Fibroblast of gingiva (primary cell): ENCODE data around the gene CCDC142.
A peak's percentile ranks its signal among the peaks of the same experiment; 100 is the strongest.

ENCODE experiments used
- DNase-seq: peaks from one replicate; pipeline ENCODE4 v3.0.0-alpha.2; 2011; ENCODE audit warnings: low read depth

CCDC142 gene

DNA sequence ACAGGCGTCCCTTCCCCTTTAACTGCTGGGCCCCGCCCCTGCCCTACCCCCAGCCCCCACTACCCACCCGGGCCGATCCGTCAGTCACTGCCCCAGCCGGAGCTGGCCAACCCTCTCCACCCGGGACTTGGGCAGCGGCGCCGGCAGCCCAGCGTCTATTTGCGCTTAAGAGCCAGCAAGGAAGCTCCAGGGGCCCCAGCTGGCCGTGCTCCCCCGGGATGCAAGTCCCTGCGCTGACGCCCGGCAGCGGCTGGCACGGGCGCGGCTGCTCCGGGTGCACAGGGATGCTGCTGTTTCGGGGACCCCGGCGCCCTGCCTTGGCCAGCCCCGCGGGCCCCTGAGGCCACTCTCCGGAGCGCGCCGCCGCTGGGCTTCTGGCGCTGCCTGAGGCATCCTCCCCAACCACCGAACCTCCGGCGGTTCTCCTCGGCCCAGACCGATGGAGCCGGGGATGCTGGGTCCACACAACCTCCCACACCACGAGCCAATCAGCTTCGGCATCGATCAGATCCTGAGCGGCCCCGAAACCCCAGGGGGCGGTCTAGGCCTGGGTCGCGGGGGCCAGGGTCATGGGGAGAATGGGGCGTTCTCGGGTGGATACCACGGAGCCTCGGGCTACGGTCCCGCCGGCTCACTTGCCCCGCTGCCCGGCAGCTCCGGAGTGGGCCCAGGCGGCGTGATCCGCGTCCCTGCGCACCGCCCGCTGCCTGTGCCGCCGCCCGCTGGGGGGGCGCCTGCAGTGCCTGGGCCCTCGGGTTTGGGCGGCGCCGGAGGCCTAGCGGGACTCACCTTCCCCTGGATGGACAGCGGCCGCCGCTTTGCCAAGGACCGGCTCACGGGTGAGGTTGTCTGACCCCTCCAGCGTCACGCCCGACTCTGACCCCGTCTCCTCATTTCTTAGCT, 31.8 kb upstream of the CCDC142 start, which contains the start of gene TLX2:
TSS of gene TLX2 (plus strand) at position 83 of the 903 bp plus-strand sequence. CDS start at position 440, 357 bp downstream.
- DNase-seq: no peak

DNA sequence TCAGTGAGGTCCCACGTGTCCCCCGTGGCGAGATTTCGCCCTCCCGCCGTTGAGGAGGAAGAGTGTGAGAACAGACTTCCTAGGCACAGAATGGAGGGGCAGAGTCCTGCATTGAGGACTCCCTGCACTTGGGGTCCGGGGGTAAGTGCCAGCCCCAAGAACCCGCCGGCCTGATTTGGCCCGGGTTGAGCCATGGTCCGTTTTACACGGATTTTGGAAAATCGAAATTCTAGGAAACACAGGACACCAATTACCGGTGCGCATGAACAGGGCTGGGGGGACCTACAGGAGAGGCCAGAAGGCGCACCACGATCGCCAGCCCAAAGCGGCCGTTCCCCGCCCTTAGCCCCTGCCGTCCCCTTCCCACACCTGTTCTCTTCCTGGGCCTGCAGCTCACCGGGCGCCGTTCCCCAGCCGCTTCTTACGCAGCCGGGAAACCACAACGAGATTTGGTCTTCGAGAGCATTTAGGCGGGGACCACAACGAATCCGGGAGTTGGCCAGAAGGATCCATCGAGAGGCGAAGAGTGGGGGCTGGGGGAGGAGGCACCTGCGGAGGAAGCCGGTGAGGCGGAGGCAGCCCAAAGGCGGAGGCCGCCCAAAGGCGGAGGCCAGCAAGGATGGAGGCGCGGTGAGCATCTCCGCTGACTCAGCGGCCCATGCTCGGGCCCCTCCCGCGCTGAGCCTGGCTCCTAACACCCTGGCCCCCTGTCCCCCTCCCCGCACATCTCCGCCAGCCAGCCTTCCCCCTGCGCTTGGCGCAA, 31.0 kb upstream of the CCDC142 start:
- no peak for DNase-seq

DNA sequence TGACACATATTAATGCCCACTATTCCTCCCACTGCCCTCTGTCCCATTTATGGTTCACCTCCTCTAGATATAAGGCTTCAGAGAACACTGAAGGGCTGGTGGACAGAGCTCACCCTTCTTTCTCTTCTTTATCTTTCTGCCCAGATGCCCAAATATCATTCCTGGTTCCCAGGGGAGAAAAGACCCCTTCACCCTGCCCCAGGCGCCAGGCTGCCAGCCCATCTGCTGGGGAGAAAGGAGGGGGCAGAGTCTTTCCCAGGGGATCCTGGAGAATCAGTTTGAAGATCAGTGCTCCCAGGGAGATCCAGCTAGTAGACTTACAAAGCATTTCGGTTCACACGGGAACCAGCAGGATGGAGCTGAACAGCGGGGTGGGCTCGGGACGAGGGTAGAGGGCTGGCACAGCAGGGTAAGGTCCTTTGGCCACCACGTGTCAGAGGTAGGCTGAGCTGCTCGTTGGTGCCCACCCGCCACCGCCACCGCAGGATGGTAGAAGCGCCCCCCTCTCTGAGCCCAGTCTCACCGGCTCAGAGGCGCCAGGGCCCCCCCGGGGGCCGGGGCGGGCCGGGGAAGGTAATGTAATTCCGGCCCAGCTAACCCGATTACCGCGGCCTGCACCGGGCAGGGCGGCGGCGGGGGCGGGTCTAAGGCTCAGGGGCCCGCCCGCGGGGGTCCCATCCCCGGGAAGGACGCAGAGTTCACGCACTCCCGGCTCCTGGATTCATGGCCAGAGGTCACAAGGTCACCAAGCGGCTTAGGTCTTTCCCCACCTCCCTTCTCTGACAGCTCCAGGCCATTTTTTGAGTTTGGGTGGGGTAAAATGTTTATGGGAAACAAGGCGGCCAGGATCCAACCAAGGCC, 30.2 kb upstream of the CCDC142 start:
- no peak for DNase-seq

DNA sequence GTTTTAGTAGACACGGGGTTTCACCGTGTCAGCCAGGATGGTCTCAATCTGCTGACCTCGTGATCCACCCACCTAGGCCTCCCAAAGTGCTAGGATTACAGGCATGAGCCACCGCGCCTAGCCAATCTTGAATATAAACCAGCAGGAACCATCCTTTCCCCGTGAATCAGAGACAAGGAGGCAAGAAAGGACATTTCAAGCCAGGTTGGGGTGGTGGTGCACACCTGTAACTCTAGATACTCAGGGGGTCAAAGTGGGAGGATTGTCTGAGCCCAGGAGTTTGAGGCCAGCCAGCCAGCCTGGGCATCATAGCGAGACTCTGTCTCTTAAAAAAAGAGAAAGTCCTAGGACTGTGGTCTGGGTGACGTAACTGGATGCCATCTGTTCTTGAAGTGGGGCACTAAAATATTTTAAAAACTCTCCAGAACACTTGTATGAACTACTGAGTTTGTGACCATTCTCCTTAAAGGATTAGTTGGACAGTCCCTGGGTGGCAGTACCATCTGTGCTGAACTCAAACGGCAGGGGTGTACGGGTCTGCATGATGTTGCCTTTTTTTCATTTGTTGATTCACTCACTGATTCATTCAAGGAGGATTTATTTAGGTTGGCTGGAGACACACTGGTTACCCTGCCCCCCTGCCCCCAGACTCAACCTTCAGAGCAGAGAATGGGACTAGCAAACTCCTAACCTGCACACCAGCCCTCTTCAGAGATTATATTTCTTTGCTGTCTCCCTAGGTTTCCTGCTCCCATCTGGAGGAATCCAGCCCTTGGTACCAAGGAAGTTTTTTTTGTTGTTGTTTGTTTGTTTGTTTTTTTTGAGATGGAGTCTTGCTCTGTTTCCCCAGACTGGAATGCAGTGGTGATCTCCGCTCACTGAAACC, 28.5 kb upstream of the CCDC142 start:
- DNase-seq: no peak

DNA sequence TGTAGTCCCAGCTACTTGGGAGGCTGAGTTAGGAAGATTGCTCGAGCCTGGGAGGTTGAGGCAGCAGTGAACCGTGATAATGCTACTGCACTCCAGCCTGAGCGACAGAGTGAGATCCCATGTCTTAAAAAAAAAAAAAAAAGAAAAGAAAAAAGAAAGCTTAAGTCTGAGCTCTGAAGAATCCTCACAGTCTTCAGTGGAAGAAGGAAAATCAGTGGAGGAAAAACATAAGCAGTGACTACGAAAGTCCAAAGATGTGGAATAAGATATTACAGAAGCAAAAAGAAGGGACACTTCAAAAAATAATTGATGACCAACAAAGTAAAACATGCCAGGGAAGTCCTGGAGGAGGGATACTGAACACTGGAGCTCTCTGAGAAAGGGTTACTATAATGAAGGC, 27.5 kb upstream of the CCDC142 start:
- no peak for DNase-seq

DNA sequence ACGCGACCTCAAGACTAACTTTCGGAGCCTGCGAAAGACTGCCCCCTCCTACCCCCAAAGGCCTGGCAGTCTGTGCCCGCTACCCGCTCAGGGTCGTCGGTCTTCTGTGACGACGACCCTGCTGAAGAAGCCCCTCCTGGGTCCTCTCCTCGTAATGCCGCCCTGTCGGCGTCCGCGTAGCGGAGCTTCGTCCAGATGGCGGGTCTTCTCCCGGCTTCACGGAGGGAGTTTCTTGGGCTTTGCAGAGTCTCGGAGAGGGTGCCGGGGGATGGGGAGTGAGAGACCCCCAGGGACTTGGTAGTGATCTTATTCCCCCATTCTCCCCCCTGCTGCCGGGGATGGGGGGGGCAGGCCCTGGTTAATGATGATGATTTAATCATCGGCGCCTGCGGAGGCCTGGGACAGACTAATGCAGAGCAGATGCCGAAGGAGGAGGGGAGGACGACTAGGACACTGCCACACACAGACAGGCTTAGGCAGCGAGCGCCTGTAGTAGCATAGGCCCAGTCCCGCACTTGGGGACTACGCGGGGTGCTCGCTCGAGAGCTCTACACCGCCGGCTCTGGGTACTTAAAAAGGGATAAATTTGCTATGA, 25.2 kb upstream of the CCDC142 start:
- peak; percentile 65 for DNase-seq

DNA sequence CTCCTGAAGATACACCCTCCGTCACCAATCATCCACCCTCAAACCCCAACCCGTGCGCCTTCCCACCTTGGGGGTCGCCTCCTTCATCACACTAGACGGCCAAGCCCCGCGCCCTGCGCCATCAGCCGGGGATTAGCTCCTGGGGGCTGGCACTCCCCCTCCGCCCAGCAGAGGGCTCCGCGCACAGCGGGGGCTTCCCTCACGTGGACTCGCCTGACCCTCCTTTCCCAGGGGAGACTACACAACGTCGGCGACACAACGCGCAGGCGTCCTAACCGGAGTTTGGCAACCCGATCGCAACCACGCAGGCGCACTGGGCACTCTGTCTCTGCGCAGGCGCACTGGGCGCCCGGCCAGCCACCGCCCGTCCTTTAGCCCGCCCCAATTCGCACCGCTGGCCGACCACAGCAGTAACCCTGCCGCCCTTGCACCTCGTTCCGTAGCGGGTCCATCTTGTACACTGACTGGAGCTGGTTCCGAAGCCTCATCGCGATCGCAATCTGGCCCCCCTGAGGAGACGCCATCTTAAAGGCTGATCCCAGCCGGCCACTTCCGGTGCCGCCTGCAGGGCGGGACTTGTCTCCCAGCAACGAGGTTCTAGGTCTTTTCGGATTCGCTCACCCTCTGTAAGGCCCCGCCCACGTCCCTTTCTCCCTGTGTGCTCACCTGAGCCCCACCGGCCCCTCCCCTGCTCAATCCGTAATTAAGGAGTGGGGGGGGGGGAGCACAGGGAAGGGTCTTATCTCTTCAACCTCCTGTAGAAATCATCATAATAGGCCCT, 24.5 kb upstream of the CCDC142 start, which contains the start of gene PCGF1:
TSS of gene PCGF1 (minus strand) at position 551 of the 781 bp plus-strand sequence. CDS start at position 524, 27 bp downstream.
- peak; percentile 96 for DNase-seq

DNA sequence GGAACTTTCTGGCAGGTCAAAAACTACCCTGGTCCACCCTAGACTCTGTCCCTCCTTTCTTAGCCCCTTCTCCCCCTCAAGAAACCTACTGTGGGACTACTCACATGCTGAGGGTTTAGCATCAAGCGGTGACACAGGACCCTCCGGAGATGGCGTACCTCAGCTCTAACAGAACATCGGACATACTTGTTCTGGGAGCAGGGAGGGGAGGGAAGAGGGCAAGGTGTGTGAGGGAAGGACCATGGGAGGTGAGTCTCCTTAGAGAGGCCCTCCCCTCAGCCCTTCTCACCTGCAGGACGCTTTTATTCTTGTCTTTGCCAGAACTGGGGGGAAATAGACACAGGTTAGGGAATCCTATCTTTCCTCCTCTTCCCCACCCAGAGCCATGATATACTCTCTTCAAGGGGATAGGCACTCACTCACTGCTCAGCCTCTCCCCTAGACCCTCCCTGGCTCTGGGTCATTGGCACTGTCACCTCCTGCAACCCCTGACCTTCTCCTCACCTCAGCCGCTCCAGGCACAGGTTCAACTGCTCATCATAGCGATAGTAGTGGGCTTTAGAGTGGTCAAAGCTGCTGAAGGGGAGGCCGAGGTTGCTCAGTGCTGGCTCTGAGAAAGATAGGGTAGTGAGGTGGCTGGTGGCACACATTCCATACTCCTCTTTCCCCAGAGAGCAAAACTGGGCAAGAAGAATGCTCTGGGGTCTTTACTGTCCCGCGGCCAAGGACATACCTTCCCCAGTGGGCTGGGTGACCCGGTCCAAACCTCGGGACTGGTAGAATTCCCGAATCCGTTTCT, 22.8 kb upstream of the CCDC142 start:
- DNase-seq: no peak

DNA sequence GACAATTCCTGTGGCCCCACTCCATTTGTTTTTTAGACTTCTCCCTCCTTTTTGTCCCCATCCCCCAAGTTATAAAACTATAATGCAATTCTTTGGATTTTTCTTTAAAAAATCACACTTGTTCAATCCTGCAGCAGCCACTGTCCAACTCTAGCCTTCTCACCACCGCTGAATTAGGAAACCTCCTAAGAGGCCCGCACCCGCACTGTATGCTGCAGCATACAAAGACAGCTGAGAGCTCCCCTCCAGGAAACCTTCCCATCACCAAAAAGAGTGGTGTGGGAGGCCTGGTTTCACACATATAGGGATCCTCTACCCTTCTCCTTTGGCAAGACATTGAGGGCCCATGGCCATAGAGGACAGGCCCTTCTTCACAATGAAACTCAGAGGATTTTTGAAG, 21.8 kb upstream of the CCDC142 start:
- no peak for DNase-seq

DNA sequence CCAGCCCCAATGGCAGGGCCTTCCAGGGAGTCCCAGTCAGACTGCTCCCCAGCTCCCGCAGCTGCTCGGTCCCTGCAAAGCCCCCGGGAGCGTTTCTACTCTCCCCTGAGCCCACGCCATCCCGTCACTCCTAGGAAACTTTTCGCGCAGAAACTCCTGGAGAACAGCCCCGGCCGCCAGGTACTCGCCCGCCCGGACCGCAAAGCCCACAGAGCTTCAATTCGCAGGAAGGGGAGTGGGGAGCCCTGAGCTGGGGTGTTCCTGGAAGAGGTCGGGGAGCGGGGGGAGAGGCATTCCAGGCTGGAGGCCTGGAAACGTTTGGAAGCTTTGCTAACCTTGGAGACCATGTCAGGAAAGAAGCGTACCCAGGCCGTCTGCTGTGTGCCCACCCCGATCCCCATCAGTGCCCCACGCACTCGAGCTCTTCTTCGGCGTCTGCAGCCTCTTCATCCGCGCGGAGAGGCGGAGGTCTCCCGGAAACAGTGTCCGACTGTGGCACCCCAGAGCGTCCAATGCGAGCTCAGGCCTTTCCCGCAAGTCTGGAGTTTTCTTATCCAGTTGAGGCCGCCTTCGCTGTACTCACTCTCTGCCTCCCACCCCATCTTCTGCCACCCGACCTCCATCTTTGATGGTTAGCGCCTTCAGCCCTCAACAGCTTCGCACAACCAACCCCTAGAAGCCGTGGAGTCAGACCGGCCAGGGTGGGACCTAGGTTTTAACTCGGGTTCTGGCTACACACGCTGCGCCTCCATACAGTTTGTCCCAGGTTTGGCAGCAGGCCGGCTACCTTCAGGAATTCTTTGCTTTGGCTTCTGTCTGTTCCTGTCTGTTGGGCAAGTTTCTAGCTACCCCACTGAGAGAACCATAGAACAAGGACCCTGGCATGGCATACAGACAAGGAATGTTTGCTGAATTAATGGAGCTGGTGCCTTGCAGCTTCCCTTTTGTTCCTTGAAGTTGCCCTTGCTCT, 21.0 kb upstream of the CCDC142 start:
- no peak for DNase-seq

DNA sequence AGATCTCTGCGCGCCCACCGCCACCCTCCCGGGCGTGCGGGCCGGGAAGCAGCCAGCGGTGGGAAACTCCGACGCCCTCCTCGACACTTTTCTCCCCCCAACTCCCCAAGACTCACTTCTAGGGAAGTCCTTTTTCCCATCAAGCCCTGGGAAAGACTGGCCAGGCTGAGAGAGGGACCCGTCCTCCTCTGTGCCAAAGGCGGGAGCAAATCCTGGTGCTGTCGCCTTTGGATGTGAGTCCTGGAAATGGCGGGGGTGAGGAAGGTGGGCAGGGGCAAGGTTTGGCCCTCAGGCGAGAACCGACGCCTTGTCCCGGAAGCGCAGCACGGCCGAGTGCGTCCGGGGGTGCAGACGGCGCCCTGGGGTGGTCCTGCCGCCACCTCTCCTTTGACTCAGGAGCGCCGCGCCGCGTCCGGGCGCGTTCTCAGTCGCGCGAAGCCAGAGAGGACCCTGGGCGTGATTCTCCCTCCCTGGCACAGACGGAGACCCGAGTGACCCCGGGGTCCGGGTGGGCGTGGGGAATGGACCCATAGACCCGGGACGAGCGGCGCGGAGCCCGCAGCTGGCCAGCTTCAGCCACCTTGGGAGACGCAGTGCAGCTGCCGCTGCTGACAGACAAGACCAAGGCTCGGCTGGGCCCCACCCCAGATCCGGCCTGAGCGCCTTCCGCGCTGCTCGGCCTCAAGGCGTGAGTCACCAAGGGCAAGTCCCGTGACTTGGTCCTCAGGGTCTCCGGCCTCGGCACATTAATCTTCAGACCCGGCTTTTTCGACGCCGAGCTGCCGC, 20.1 kb upstream of the CCDC142 start:
- DNase-seq: peak; percentile 79

DNA sequence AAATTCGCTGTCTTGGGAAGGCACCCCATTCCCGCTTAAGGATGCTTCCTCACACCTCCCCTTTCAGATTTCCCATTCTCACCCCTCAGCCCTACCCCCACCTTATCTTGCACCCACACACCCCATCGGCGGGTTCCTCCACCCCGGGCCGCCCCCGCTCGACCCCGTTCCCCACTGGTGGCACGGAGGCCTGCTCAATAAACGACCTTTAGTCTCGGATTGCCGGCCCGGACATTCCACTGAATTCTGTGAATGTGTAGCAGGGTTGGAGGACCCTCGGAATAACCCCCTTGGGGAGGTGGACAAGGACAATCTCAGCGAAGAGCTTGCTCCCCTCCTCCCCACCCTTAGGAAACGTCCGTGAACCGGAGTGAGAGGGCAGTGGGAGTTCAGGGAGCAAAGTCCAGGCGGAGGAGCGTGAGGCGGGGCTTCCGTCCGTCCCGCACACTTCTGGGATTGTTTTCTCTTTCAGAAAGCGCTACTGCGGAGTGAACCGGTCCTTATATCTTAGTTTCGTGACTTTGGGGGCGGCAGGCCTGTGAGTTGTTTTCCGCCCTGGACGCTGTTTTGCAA, 19.4 kb upstream of the CCDC142 start:
- no peak for DNase-seq

DNA sequence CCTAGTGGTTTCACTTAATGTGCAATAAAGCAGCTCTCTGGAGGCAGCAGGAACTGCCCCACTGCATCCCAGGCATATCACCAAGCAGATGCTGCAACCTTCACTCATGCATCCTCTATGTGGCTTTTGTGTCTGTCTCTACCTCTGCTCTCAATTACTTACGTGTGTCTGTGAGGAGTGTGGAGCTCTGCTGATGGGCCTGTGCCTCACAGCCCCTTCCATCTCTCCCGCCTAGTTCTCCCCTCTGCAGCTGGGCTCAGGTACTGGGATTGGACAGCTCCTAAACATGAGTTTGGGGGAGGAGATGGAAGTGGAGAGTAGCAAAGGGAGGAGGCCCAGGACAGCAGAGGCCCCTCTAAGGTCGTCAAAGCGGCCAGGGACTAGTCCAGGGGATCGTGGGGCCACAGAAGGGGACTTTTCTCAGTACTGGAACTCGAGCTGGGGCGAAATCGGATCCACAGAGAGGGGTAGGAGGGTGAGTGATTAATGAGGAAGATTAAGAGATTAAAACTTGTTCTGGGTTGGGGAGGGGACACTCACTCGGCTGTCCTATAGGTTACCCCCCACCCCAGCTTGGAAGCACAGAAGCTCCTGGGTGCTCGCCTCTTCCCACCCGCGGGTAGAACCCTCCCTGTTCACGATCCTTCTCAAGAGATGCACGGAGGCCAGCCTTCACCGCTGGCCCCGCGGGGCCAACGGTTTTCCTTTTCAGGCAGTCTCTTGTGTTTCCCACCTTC, 18.7 kb upstream of the CCDC142 start:
- no peak for DNase-seq

DNA sequence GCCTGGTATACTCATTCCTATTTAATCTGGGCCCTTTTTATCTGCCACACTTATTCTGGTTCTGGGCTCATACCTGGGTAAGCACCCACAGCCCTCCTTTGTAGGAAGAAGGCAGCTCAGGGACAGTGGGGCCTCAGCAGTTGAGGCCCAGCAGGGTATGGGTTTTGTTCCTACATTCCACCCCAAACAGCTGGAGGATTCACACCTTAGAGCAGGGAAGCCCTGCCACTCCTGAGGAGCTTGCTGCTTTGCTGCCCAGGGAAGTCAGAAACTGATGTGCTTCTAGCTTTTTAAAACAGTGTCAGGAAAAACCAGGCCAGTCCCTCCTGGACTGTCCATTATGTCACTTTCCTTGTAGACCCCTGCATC, 17.8 kb upstream of the CCDC142 start:
- no peak for DNase-seq

DNA sequence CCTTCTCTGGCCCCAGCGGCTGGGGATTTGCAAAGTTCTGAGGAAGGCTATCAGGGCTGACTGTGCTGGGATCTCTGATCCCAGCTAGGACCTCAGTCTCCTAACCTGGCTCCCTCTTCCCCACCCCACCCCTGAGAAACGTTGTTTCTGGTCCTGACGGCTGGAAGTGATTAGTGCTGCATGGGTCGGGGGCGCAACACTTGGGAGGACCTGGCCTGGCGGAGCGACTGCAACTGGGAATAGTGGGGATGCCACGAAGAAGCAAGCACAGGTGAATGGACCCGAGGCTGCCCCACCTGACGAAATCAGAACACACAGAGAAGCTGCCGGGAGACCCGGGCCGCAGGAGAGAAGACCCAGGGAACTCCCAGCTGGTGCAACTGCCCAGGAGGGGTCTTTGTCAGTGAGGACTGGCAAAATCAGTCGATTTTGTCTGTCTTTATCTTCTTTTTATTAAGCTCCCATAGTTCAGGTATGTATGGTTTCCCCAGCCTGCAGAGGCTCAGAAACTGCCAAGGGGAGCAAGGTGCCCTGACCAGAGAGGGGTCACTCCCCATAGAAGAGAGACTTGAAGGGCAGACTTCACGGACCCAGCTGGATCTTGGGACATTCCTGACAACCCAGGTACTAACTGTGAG, 17.3 kb upstream of the CCDC142 start:
- DNase-seq: no peak
